Measurements from ENCODE around the gene TPRN. TPM values are rescaled to one million over a fixed set of nuclear protein-coding genes. Genes with fewer than 3 reads are reported as not detected.
A peak's percentile ranks its signal among the peaks of the same experiment; 100 is the strongest.

TPRN gene
- polyA plus RNA-seq, 6 donors from 2014 or later, result 0.21 to 1.1 (median 0.48) TPM

DNA sequence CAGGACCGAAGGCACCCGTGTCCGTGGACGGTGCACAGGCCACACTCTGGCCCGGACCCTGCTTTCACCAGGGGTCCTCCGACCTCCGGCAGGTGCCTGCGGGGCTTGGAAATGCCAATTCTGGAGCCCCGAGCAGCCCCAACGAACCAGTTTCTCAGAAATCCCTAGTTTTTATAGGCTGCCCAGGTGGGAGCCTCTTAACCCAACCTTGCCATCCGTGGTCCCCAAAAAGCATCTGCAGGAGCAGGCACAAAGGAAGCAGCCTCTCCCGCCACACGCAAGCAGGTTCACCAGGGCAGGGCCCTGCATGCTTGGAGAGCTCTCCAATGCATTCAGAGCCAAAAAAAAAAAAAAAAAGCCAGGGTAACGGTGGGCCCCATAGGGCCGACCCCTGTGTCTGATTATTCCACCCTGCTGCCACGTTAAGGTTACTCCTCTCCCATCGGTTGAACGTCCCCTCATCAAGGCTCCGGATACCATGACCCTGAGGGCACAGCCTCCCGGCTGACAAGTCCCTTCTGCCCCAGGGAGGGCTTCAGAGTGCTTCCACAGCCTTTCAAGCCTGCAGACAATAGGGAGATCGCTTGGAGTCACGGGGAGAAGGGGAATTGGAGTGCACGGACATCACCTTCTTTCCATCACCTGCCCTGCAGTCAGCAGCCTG is 796 bp upstream of the TPRN start:
- Mint-ChIP-seq H3K4me1 (peaks cover 23 to 50% (median 48%) of the 10 kb centered on the region in 3 donors), H3K9me3 (no peaks in the 10 kb centered on the region), H3K4me3 (peak overlapping the region; percentile 81 to 92 (median 87)), H3K27ac (peak overlapping the region; percentile 72 to 95 (median 86)), H3K36me3 (no peaks in the 10 kb centered on the region), H3K27me3 (no peaks in the 10 kb centered on the region)
- ATAC-seq (ENCODE audit: low read depth in 2 of 2) (no peak), DNase-seq (no peak)

GRCh38 chr9:137199411-137200121 is 975 bp downstream of the TPRN start:
- no peak for DNase-seq
- Mint-ChIP-seq H3K9me3 (no peaks in the 10 kb centered on the region), H3K4me3 (peak overlapping the region; percentile 66 to 91 (median 82)), H3K36me3 (no peaks in the 10 kb centered on the region), H3K4me1 (peaks cover 17 to 39% (median 34%) of the 10 kb centered on the region in 3 donors), H3K27me3 (no peaks in the 10 kb centered on the region), H3K27ac (peak overlapping the region in 3 of 6 donors; percentile 84 to 89 (median 86))
- ATAC-seq (ENCODE audit: low read depth in 2 of 2), result no peak

DNA sequence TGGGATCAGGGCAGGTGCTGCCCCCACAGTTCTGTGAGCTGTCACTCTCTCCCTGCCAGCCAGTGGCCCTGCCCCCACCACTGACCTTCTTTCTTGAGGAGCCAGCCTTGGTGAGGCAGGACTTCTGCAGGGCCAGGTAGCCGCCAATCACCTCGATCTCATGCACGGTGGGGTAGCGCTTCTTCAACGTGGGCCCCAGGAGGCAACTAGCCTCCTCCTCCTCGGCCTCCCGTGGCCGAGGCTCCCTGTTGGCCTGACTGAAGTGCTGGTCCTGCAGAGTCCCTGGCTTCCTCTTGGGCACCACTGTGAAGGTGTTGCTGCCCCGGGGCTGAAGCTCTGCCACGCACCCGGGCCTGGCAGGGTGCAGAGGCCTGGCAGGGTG is 1.6 kb downstream of the TPRN start:
- Mint-ChIP-seq H3K36me3 (no peaks in the 10 kb centered on the region), H3K27me3 (no peaks in the 10 kb centered on the region), H3K9me3 (no peaks in the 10 kb centered on the region), H3K4me3 (peak overlapping the region in 7 of 8 donors; percentile 2 to 84 (median 72)), H3K4me1 (peaks cover 11 to 32% (median 27%) of the 10 kb centered on the region in 3 donors), H3K27ac (peak overlapping the region in 1 of 6 donors; percentile 13)
- ATAC-seq (ENCODE audit: low read depth in 2 of 2), result no peak
- no peak for DNase-seq

- peak overlapping the region in 1 of 6 donors; percentile 13 for H3K27ac Mint-ChIP-seq
- ATAC-seq (ENCODE audit: low read depth in 2 of 2) (no peak), DNase-seq (no peak)
- no peaks in the 10 kb centered on the region for H3K36me3 Mint-ChIP-seq
- peak overlapping the region in 6 of 8 donors; percentile 2 to 81 (median 42) for H3K4me3 Mint-ChIP-seq
- H3K4me1 Mint-ChIP-seq, result peaks cover 11 to 30% (median 23%) of the 10 kb centered on the region in 3 donors
- no peaks in the 10 kb centered on the region for H3K27me3 Mint-ChIP-seq
- no peaks in the 10 kb centered on the region for H3K9me3 Mint-ChIP-seq
Observed at GRCh38 chr9:137198051-137198901, 2.3 kb downstream of the TPRN start.

DNA sequence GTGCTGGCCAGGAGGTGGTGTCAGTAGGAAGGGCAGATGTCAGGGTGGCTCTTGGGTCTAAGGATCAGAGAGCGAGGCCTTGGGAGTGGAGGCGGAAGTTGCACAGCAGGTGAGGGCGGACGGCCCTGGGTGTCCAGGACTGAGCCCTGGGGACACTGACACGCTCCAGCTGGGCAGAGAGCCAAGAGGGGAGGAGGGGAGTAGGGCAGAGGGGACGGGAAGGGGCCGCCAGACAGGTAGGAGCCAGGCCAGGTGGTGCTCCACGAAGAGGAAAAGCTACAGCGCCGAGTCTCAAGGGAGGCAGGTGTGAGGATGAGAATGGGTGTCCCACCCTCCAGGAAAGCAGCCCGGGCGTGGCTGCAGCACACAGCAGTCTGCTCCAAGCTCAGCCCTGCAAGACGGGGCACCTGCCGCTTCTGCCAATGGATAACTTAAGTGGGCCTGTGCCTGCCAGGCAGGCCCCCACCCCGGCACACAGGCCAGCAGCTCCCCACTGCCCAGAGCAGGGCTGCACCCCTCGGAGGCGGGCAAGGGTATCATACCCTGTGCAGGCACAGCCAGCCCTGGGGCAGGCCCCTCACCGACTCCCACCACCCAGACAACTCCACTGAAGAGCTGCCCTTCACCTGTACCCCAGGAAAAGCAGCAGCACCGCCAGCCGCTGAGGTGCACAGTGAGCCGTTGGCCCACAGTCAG is 4.9 kb downstream of the TPRN start:
- DNase-seq, result no peak
- no peak for ATAC-seq (ENCODE audit: low read depth in 2 of 2)
- Mint-ChIP-seq H3K9me3 (no peaks in the 10 kb centered on the region), H3K36me3 (no peaks in the 10 kb centered on the region), H3K27ac (no peak overlapping the region), H3K4me3 (peak overlapping the region in 1 of 8 donors; percentile 45), H3K4me1 (peaks cover 4 to 21% (median 11%) of the 10 kb centered on the region in 3 donors), H3K27me3 (no peaks in the 10 kb centered on the region)

- H3K27ac Mint-ChIP-seq, result no peak overlapping the region
Observed at GRCh38 chr9:137194909-137195308, 5.6 kb downstream of the TPRN start.

GRCh38 chr9:137194388-137194787 is 6.2 kb downstream of the TPRN start:
- Mint-ChIP-seq H3K4me1 (peaks cover 9 to 24% (median 10%) of the 10 kb centered on the region in 3 donors), H3K9me3 (no peaks in the 10 kb centered on the region), H3K27ac (no peak overlapping the region), H3K27me3 (no peaks in the 10 kb centered on the region), H3K36me3 (no peaks in the 10 kb centered on the region), H3K4me3 (no peak overlapping the region)
- no peak for DNase-seq
- ATAC-seq (ENCODE audit: low read depth in 2 of 2), result no peak

More at GRCh38 chr9:137194909-137195308, 5.6 kb downstream of the TPRN start:
- Mint-ChIP-seq H3K4me1 (peaks cover 5 to 24% (median 11%) of the 10 kb centered on the region in 3 donors), H3K27me3 (no peaks in the 10 kb centered on the region), H3K4me3 (no peak overlapping the region), H3K36me3 (no peaks in the 10 kb centered on the region), H3K9me3 (no peaks in the 10 kb centered on the region)
- DNase-seq (no peak), ATAC-seq (ENCODE audit: low read depth in 2 of 2) (no peak)

GRCh38 chr9:137193771-137194170 is 6.8 kb downstream of the TPRN start:
- peaks cover 14 to 30% (median 16%) of the 10 kb centered on the region in 3 donors for H3K4me1 Mint-ChIP-seq
- H3K9me3 Mint-ChIP-seq, result no peaks in the 10 kb centered on the region
- DNase-seq, result no peak
- peak overlapping the region in 1 of 8 donors; percentile 9 for H3K4me3 Mint-ChIP-seq
- no peak for ATAC-seq (ENCODE audit: low read depth in 2 of 2)
- H3K27ac Mint-ChIP-seq, result no peak overlapping the region
- no peaks in the 10 kb centered on the region for H3K36me3 Mint-ChIP-seq
- H3K27me3 Mint-ChIP-seq, result no peaks in the 10 kb centered on the region

GRCh38 chr9:137192859-137193258 is 7.7 kb downstream of the TPRN start:
- Mint-ChIP-seq H3K36me3 (no peaks in the 10 kb centered on the region), H3K4me1 (peaks cover 15 to 30% (median 19%) of the 10 kb centered on the region in 3 donors), H3K27me3 (no peaks in the 10 kb centered on the region), H3K27ac (no peak overlapping the region), H3K9me3 (no peaks in the 10 kb centered on the region), H3K4me3 (peak overlapping the region in 1 of 8 donors; percentile 41)
- ATAC-seq (ENCODE audit: low read depth in 2 of 2) (no peak), DNase-seq (no peak)

- Mint-ChIP-seq H3K9me3 (no peaks in the 10 kb centered on the region), H3K4me1 (peaks cover 20 to 35% (median 22%) of the 10 kb centered on the region in 3 donors), H3K27ac (no peak overlapping the region), H3K36me3 (no peaks in the 10 kb centered on the region), H3K4me3 (peak overlapping the region in 1 of 8 donors; percentile 41), H3K27me3 (no peaks in the 10 kb centered on the region)
- DNase-seq (no peak), ATAC-seq (ENCODE audit: low read depth in 2 of 2) (no peak)
Observed at GRCh38 chr9:137192448-137192780, 8.1 kb downstream of the TPRN start.

- DNase-seq (no peak), ATAC-seq (ENCODE audit: low read depth in 2 of 2) (no peak)
- Mint-ChIP-seq H3K4me1 (peaks cover 25 to 37% (median 26%) of the 10 kb centered on the region in 3 donors), H3K27ac (peak overlapping the region in 1 of 6 donors; percentile 94), H3K27me3 (no peaks in the 10 kb centered on the region), H3K4me3 (peak overlapping the region in 1 of 8 donors; percentile 41), H3K36me3 (no peaks in the 10 kb centered on the region), H3K9me3 (no peaks in the 10 kb centered on the region)
Observed at GRCh38 chr9:137191691-137192447, 8.7 kb downstream of the TPRN start.

DNA sequence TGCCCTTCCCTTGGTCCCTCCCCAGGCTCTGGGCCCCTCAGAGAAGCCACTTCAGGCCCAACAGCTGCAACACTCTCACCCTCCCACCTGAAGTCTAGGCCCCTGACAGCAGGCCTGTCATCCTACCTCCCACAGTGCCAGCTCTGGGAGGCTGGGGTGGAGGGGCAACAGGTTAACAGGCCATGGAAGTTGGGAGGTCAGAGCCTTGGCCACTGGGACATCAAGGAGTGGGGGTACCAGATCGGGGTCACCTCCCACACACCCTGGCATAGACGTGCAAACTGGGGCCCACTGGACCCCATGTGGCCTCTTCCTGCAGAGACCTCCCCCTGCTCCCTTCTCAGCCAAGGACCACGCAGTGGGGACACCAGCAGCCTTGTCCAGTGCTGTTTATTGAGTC is 9.3 kb downstream of the TPRN start:
- no peaks in the 10 kb centered on the region for H3K9me3 Mint-ChIP-seq
- H3K27me3 Mint-ChIP-seq, result no peaks in the 10 kb centered on the region
- no peak for ATAC-seq (ENCODE audit: low read depth in 2 of 2)
- peaks cover 28 to 42% (median 31%) of the 10 kb centered on the region in 3 donors for H3K4me1 Mint-ChIP-seq
- peak overlapping the region in 4 of 8 donors; percentile 12 to 92 (median 74) for H3K4me3 Mint-ChIP-seq
- no peaks in the 10 kb centered on the region for H3K36me3 Mint-ChIP-seq
- no peak for DNase-seq
- peak overlapping the region in 3 of 6 donors; percentile 78 to 94 (median 82) for H3K27ac Mint-ChIP-seq

Measured in naive B cell (primary cell).